ENCODE data around the gene SEMA6A.

Gene SEMA6A

GRCh38 chr5:116595498-116595897 is 20.9 kb upstream of the SEMA6A start:
- FAIRE-seq: no peak
- no peak for DNase-seq (ENCODE audit: insufficient read length)
- TF ChIP-seq TAF1 (IDR thresholded peaks at IDR 0.05; ENCODE audit: borderline replicate concordance, low read depth, low read length): no peak
- no peak for TF ChIP-seq POLR2AphosphoS5 (IDR thresholded peaks at IDR 0.05; ENCODE audit: low read depth, low read length)

GRCh38 chr5:116593340-116593739 is 18.7 kb upstream of the SEMA6A start:
- DNase-seq (ENCODE audit: insufficient read length): no peak
- TF ChIP-seq POLR2A (IDR thresholded peaks at IDR 0.05; ENCODE audit: low read depth, low read length): no peak
- no peak for TF ChIP-seq POLR2AphosphoS5 (IDR thresholded peaks at IDR 0.05; ENCODE audit: low read depth, low read length)
- TF ChIP-seq TAF1 (IDR thresholded peaks at IDR 0.05; ENCODE audit: borderline replicate concordance, low read depth, low read length): no peak
- no peak for FAIRE-seq

- TF ChIP-seq POLR2AphosphoS5 (IDR thresholded peaks at IDR 0.05; ENCODE audit: low read depth, low read length) (no peak), TAF1 (IDR thresholded peaks at IDR 0.05; ENCODE audit: borderline replicate concordance, low read depth, low read length) (no peak), POLR2A (IDR thresholded peaks at IDR 0.05; ENCODE audit: low read depth, low read length) (no peak)
- no peak for DNase-seq (ENCODE audit: insufficient read length)
- no peak for FAIRE-seq
Observed at GRCh38 chr5:116585227-116585626, 10.6 kb upstream of the SEMA6A start.

- TF ChIP-seq POLR2A (IDR thresholded peaks at IDR 0.05; ENCODE audit: low read depth, low read length) (no peak), TAF1 (IDR thresholded peaks at IDR 0.05; ENCODE audit: borderline replicate concordance, low read depth, low read length) (no peak), POLR2AphosphoS5 (IDR thresholded peaks at IDR 0.05; ENCODE audit: low read depth, low read length) (no peak)
- FAIRE-seq (peak; percentile 64), DNase-seq (ENCODE audit: insufficient read length) (no peak)
Observed at GRCh38 chr5:116583862-116584222, 9.2 kb upstream of the SEMA6A start.

- FAIRE-seq (no peak), DNase-seq (ENCODE audit: insufficient read length) (no peak)
- TF ChIP-seq POLR2AphosphoS5 (IDR thresholded peaks at IDR 0.05; ENCODE audit: low read depth, low read length) (no peak), POLR2A (IDR thresholded peaks at IDR 0.05; ENCODE audit: low read depth, low read length) (no peak)
Observed at GRCh38 chr5:116583085-116583861, 8.7 kb upstream of the SEMA6A start.

- TF ChIP-seq POLR2A (IDR thresholded peaks at IDR 0.05; ENCODE audit: low read depth, low read length): no peak
- TF ChIP-seq TAF1 (IDR thresholded peaks at IDR 0.05; ENCODE audit: borderline replicate concordance, low read depth, low read length): no peak
- no peak for TF ChIP-seq POLR2AphosphoS5 (IDR thresholded peaks at IDR 0.05; ENCODE audit: low read depth, low read length)
- FAIRE-seq (no peak), DNase-seq (ENCODE audit: insufficient read length) (no peak)
Observed at GRCh38 chr5:116581910-116582309, 7.3 kb upstream of the SEMA6A start.

- TF ChIP-seq TAF1 (IDR thresholded peaks at IDR 0.05; ENCODE audit: borderline replicate concordance, low read depth, low read length): no peak
- TF ChIP-seq POLR2AphosphoS5 (IDR thresholded peaks at IDR 0.05; ENCODE audit: low read depth, low read length): no peak
- TF ChIP-seq POLR2A (IDR thresholded peaks at IDR 0.05; ENCODE audit: low read depth, low read length): no peak
- DNase-seq (ENCODE audit: insufficient read length): no peak
- FAIRE-seq: no peak
Observed at GRCh38 chr5:116579144-116579543, 4.5 kb upstream of the SEMA6A start.

GRCh38 chr5:116578676-116579075 is 4.1 kb upstream of the SEMA6A start:
- TF ChIP-seq POLR2AphosphoS5 (IDR thresholded peaks at IDR 0.05; ENCODE audit: low read depth, low read length) (no peak), POLR2A (IDR thresholded peaks at IDR 0.05; ENCODE audit: low read depth, low read length) (no peak), TAF1 (IDR thresholded peaks at IDR 0.05; ENCODE audit: borderline replicate concordance, low read depth, low read length) (no peak)
- peak; percentile 62 for FAIRE-seq
- DNase-seq (ENCODE audit: insufficient read length): no peak

- FAIRE-seq: peak; percentile 94
- peak; percentile 35 for DNase-seq (ENCODE audit: insufficient read length)
- TF ChIP-seq POLR2A (IDR thresholded peaks at IDR 0.05; ENCODE audit: low read depth, low read length) (no peak), POLR2AphosphoS5 (IDR thresholded peaks at IDR 0.05; ENCODE audit: low read depth, low read length) (no peak), TAF1 (IDR thresholded peaks at IDR 0.05; ENCODE audit: borderline replicate concordance, low read depth, low read length) (no peak)
Observed at GRCh38 chr5:116577064-116577788, 2.6 kb upstream of the SEMA6A start.

GRCh38 chr5:116576053-116576713 is 1.6 kb upstream of the SEMA6A start:
- TF ChIP-seq TAF1 (IDR thresholded peaks at IDR 0.05; ENCODE audit: borderline replicate concordance, low read depth, low read length): no peak
- peak; percentile 32; the same call in 1 of the 2 replicates for TF ChIP-seq POLR2A (IDR thresholded peaks at IDR 0.05; ENCODE audit: low read depth, low read length)
- DNase-seq (ENCODE audit: insufficient read length): peak; percentile 68
- peak; percentile 97 for FAIRE-seq

GRCh38 chr5:116575326-116576052 is 866 bp upstream of the SEMA6A start:
- peak; percentile 21 for FAIRE-seq
- no peak for DNase-seq (ENCODE audit: insufficient read length)
- no peak for TF ChIP-seq POLR2A (IDR thresholded peaks at IDR 0.05; ENCODE audit: low read depth, low read length)
- no peak for TF ChIP-seq TAF1 (IDR thresholded peaks at IDR 0.05; ENCODE audit: borderline replicate concordance, low read depth, low read length)
- no peak for TF ChIP-seq POLR2AphosphoS5 (IDR thresholded peaks at IDR 0.05; ENCODE audit: low read depth, low read length)
